ENCODE data around the gene COL8A2.

GRCh38 chr1:36128905-36129206 lies 3.8 kb upstream of the COL8A2 start:
- TF ChIP-seq CTCF (IDR thresholded peaks at IDR 0.05) = no peak
- no peak for TF ChIP-seq ZFX (IDR thresholded peaks at IDR 0.05; ENCODE audit: borderline replicate concordance)
